H9 (cell line): ENCODE data around the gene SLC29A1. TPM values are rescaled to one million over a fixed set of nuclear protein-coding genes. Genes with fewer than 3 reads are reported as not detected.

Experiments
- DNase-seq: peaks from one replicate; pipeline ENCODE4 v3.0.0-alpha.2; 2017
- H2AFZ ChIP-seq: one replicate; pipeline ENCODE4 v1.6.1; 2013; ENCODE audit warnings: mild to moderate bottlenecking, low read length, control low read depth, moderate library complexity
- H2AK5ac ChIP-seq: 2 replicates; pipeline ENCODE4 v1.6.1; 2013; ENCODE audit warnings: low read length, control low read depth, mixed read lengths; ENCODE audit not compliant: insufficient read length
- H2BK120ac ChIP-seq: one replicate; pipeline ENCODE4 v1.6.1; 2013; ENCODE audit warnings: low read depth, mild to moderate bottlenecking, low read length, control low read depth, inconsistent platforms; ENCODE audit not compliant: poor library complexity, severe bottlenecking
- H2BK12ac ChIP-seq: 2 replicates; pipeline ENCODE4 v1.6.1; 2013; ENCODE audit warnings: low read length, control low read depth, mixed read lengths, low read depth; ENCODE audit not compliant: insufficient read length
- H2BK15ac ChIP-seq: 2 replicates; pipeline ENCODE4 v1.6.1; 2013; ENCODE audit warnings: low read depth, low read length, control low read depth
- H2BK20ac ChIP-seq: one replicate; pipeline ENCODE4 v1.6.1; 2013; ENCODE audit warnings: low read depth, mild to moderate bottlenecking, low read length, control low read depth, inconsistent platforms; ENCODE audit not compliant: poor library complexity, severe bottlenecking
- H2BK5ac ChIP-seq: 2 replicates; pipeline ENCODE4 v1.6.1; 2013; ENCODE audit warnings: low read length, control low read depth, mixed read lengths; ENCODE audit not compliant: insufficient read length
- H3K14ac ChIP-seq: 2 replicates; pipeline ENCODE4 v1.6.1; 2013; ENCODE audit warnings: low read length, control low read depth; ENCODE audit not compliant: insufficient read depth
- H3K18ac ChIP-seq: 2 replicates; pipeline ENCODE4 v1.6.1; 2013; ENCODE audit warnings: low read depth, mild to moderate bottlenecking, mixed read lengths, low read length, control low read depth; ENCODE audit not compliant: insufficient read length
- H3K23ac ChIP-seq: 2 replicates; pipeline ENCODE4 v1.6.1; 2013; ENCODE audit warnings: low read length, control low read depth, mixed read lengths, low read depth; ENCODE audit not compliant: insufficient read length
- H3K23me2 ChIP-seq: 2 replicates; pipeline ENCODE4 v1.6.1; 2013; ENCODE audit warnings: low read depth, mild to moderate bottlenecking, mixed read lengths, low read length, control low read depth; ENCODE audit not compliant: insufficient read length, poor library complexity, severe bottlenecking
- H3K27ac ChIP-seq: 2 replicates; pipeline ENCODE4 v1.5.1; 2013; ENCODE audit warnings: low read length, control low read depth, mixed read lengths, low read depth; ENCODE audit not compliant: insufficient read length
- H3K27me3 ChIP-seq: 2 replicates; pipeline ENCODE4 v1.6.1; 2013; ENCODE audit warnings: low read length, control low read depth, inconsistent platforms; ENCODE audit not compliant: insufficient read depth
- H3K4ac ChIP-seq: 2 replicates; pipeline ENCODE4 v1.6.1; 2013; ENCODE audit warnings: low read depth, mild to moderate bottlenecking, control low read depth, inconsistent platforms, low read length, moderate library complexity
- H3K4me1 ChIP-seq: 2 replicates; pipeline ENCODE4 v1.6.1; 2013; ENCODE audit warnings: low read length, control low read depth, inconsistent platforms; ENCODE audit not compliant: insufficient read depth
- H3K4me2 ChIP-seq: 2 replicates; pipeline ENCODE4 v1.6.1; 2013; ENCODE audit warnings: low read length, control low read depth, mixed read lengths; ENCODE audit not compliant: insufficient read length, insufficient read depth
- H3K56ac ChIP-seq: 2 replicates; pipeline ENCODE4 v1.6.1; 2013; ENCODE audit warnings: low read depth, mild to moderate bottlenecking, mixed read lengths, low read length, control low read depth; ENCODE audit not compliant: insufficient read length
- H3K79me1 ChIP-seq: 2 replicates; pipeline ENCODE4 v1.6.1; 2013; ENCODE audit warnings: low read depth, mild to moderate bottlenecking, moderate library complexity, low read length, control low read depth, inconsistent platforms; ENCODE audit not compliant: insufficient read depth, poor library complexity, severe bottlenecking
- H3K79me2 ChIP-seq: 2 replicates; pipeline ENCODE4 v1.6.1; 2013; ENCODE audit warnings: low read length, control low read depth, inconsistent platforms; ENCODE audit not compliant: insufficient read depth
- H3K9ac ChIP-seq: 2 replicates; pipeline ENCODE4 v1.6.1; 2013; ENCODE audit warnings: low read length, control low read depth, mixed read lengths; ENCODE audit not compliant: insufficient read length; ENCODE audit errors: extremely low read depth
- H3K9me3 ChIP-seq: one replicate; pipeline ENCODE4 v1.6.1; 2013; ENCODE audit warnings: low read depth, low read length, inconsistent platforms; ENCODE audit not compliant: control insufficient read depth
- H3T11ph ChIP-seq: one replicate; pipeline ENCODE4 v1.6.1; 2013; ENCODE audit warnings: mild to moderate bottlenecking, low read length, control low read depth, inconsistent platforms
- H4K20me1 ChIP-seq: one replicate; pipeline ENCODE4 v1.6.1; 2013; ENCODE audit not compliant: control insufficient read depth, insufficient read length, insufficient read depth
- H4K5ac ChIP-seq: 2 replicates; pipeline ENCODE4 v1.6.1; 2013; ENCODE audit warnings: low read depth, mild to moderate bottlenecking, mixed read lengths, low read length, control low read depth; ENCODE audit not compliant: insufficient read length
- H4K8ac ChIP-seq: replicated peaks from 2 replicates; pipeline ENCODE4 v1.6.1; 2013; ENCODE audit warnings: low read length, control low read depth, mixed read lengths, low read depth; ENCODE audit not compliant: insufficient read length
- H4K91ac ChIP-seq: 2 replicates; pipeline ENCODE4 v1.6.1; 2013; ENCODE audit warnings: low read depth, mild to moderate bottlenecking, moderate library complexity, mixed read lengths, low read length, control low read depth; ENCODE audit not compliant: insufficient read length
- H3K27ac Mint-ChIP-seq, 3 experiments: 2 replicates in 2 of 3; 3 replicates in 1 of 3; pipeline ENCODE4 v1.8.0; 2020 to 2021; ENCODE audit warnings: mixed read lengths in 3 of 3, mild to moderate bottlenecking in 1 of 3, moderate library complexity in 1 of 3
- H3K27me3 Mint-ChIP-seq: 2 replicates; pipeline ENCODE4 v1.8.0; 2021; ENCODE audit warnings: low read depth, mild to moderate bottlenecking, moderate library complexity, mixed read lengths
- H3K36me3 Mint-ChIP-seq, 3 experiments: 2 replicates in 2 of 3; 3 replicates in 1 of 3; pipeline ENCODE4 v1.8.0; 2020 to 2021; ENCODE audit warnings: low read depth in 3 of 3, mixed read lengths in 3 of 3; ENCODE audit not compliant: insufficient read depth in 1 of 3
- H3K4me1 Mint-ChIP-seq, 2 experiments: 2 replicates each; pipeline ENCODE4 v1.8.0; 2020; ENCODE audit warnings: mixed read lengths in 2 of 2
- H3K4me3 Mint-ChIP-seq, 2 experiments: 2 replicates in 1 of 2; 3 replicates in 1 of 2; pipeline ENCODE4 v1.8.0; 2020 to 2021; ENCODE audit warnings: mild to moderate bottlenecking in 2 of 2, mixed read lengths in 2 of 2, moderate library complexity in 1 of 2
- H3K9me3 Mint-ChIP-seq, 2 experiments: 2 replicates in 1 of 2; 3 replicates in 1 of 2; pipeline ENCODE4 v1.8.0; 2020; ENCODE audit warnings: mild to moderate bottlenecking in 2 of 2, mixed read lengths in 2 of 2, moderate library complexity in 1 of 2
- CTCF ChIP-seq: fragments of 200-600 bp; sonication (generic); conservative IDR thresholded peaks from 3 replicates; pipeline ENCODE4 v1.8.0; 2021; ENCODE audit warnings: antibody characterized with exemption, mild to moderate bottlenecking
- WGBS: extraction: QIAGEN DNeasy Blood & Tissue Kit; methylation state at CpG from one replicate; pipeline ENCODE4 v1.1.7; 2013; ENCODE audit warnings: missing lambda C conversion rate, low lambda C conversion rate, mixed read lengths; ENCODE audit not compliant: insufficient read length; ENCODE audit errors: extremely low coverage; 5-methylcytosine and 5-hydroxymethylcytosine counted together
- total RNA-seq: library from RNA; stranded (reverse); gene quantifications from 2 replicates; pipeline ENCODE4 v1.2.1, GENCODE V29; 2021

Gene SLC29A1
- total RNA-seq, 1 experiment from 2014 or later = 124 TPM

- H3K9ac ChIP-seq = no peak overlapping the region
- H2BK5ac ChIP-seq = no peak overlapping the region
- no peak overlapping the region for H2AK5ac ChIP-seq
- H3K4me2 ChIP-seq = no peak overlapping the region
- H3K4me1 ChIP-seq = no peaks in the 10 kb centered on the region; the same call in 1 of the 2 replicates
- no peaks in the 10 kb centered on the region; a peak in 1 of 5 replicates for H3K9me3 Mint-ChIP-seq
- DNase-seq = no peak
- H3K79me2 ChIP-seq = no peaks in the 10 kb centered on the region
- H3K4me1 Mint-ChIP-seq = peaks cover 35 to 37% of the 10 kb centered on the region in 2 experiments
- H3K9me3 ChIP-seq = no peaks in the 10 kb centered on the region
- no peak overlapping the region for H2AFZ ChIP-seq
- no peak overlapping the region for H2BK12ac ChIP-seq
- no peak overlapping the region for H4K5ac ChIP-seq
- H3K4me3 Mint-ChIP-seq = no peak overlapping the region; a peak in 2 of 5 replicates
- H4K91ac ChIP-seq = no peak overlapping the region
- H3K27ac ChIP-seq = no peak overlapping the region
- H3K4ac ChIP-seq = no peak overlapping the region
- no peak overlapping the region for H2BK15ac ChIP-seq
- no peak overlapping the region for H3K18ac ChIP-seq
- H2BK20ac ChIP-seq = no peak overlapping the region
- H3T11ph ChIP-seq = no peak overlapping the region
- no CpG with 5 or more reads among the region's 6 CpGs for WGBS
- H2BK120ac ChIP-seq = no peak overlapping the region
- no peak overlapping the region for H4K8ac ChIP-seq
- no peak overlapping the region for H3K23ac ChIP-seq
- TF ChIP-seq CTCF = no peak
- H3K27me3 ChIP-seq = no peaks in the 10 kb centered on the region
- H3K56ac ChIP-seq = no peak overlapping the region
- peak overlapping the region in 2 of 3 experiments; percentile 24 to 61; a peak in 3 of 7 replicates for H3K27ac Mint-ChIP-seq
- H3K27me3 Mint-ChIP-seq = peaks cover 11% of the 10 kb centered on the region
- H4K20me1 ChIP-seq = no peaks in the 10 kb centered on the region
- H3K23me2 ChIP-seq = peaks cover 3% of the 10 kb centered on the region
- peaks cover 34 to 52% (median 50%) of the 10 kb centered on the region in 3 experiments; a peak in 6 of 7 replicates for H3K36me3 Mint-ChIP-seq
- no peaks in the 10 kb centered on the region for H3K79me1 ChIP-seq
- no peak overlapping the region for H3K14ac ChIP-seq
These were observed 11.9 kb downstream of the SLC29A1 start for GRCh38 chr6:44235269-44235668.
